ENCODE data around the gene NRGN.

GRCh38 chr11:124751741-124752470 is 12.2 kb downstream of the NRGN start, which contains the start of gene VSIG2:
- no peak for TF ChIP-seq POLR2A (IDR thresholded peaks at IDR 0.05; ENCODE audit: low read depth, low read length)
- TF ChIP-seq POLR2AphosphoS5 (IDR thresholded peaks at IDR 0.05; ENCODE audit: low read depth, low read length), result no peak
- no peak for TF ChIP-seq TAF1 (IDR thresholded peaks at IDR 0.05; ENCODE audit: borderline replicate concordance, low read depth, low read length)
